Breast epithelium (tissue), 3 donors: Measurements from ENCODE around the gene DHX16.

Source experiments
- POLR2AphosphoS5 ChIP-seq, 3 donors: sonication (generic); formaldehyde crosslinking; IDR thresholded peaks; one replicate each; pipeline ENCODE4 v1.6.1; 2017; ENCODE audit warnings: antibody characterized with exemption in 3 of 3
- TF ChIP-seq, protein P1 (sequence below), 3 donors: fragments of 450-650 bp; IDR thresholded peaks; one replicate each; pipeline ENCODE4 v1.5.1; 2016 to 2017; ENCODE audit warnings: antibody characterized with exemption in 3 of 3, mild to moderate bottlenecking in 3 of 3, moderate library complexity in 3 of 3

DNA sequence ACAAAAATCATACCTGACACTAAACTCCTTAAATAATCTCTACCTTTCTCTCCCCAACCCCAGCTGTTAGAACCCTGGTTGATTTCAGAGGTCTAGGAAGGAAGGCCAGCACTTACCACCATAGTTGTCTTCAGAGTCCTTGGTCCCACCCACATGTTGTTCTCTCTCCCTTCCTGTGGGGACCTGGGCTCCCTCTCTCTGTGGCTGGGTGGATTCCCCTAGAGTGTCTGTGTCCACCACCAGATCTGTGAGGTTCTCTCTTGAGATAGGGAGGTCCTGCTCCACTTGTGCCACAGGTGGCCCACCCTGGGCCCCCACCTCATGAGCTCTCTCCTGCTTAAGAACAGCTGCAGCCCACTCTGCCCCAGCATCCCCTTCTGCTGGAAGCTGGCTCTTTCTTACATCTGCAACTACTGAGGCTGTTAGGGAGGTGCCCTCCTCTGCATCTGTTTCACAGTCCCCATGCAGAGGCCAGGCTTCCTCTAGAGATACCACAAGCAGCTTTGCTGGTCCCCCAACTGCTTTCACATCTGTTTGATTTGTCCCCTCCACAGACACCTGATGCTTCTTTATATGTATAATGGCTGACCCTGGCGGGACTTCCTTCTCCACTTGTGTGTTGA lies 39.1 kb upstream of the DHX16 start:
- no peak for TF ChIP-seq POLR2AphosphoS5 (IDR thresholded peaks at IDR 0.05)
- TF ChIP-seq, protein P1, sequence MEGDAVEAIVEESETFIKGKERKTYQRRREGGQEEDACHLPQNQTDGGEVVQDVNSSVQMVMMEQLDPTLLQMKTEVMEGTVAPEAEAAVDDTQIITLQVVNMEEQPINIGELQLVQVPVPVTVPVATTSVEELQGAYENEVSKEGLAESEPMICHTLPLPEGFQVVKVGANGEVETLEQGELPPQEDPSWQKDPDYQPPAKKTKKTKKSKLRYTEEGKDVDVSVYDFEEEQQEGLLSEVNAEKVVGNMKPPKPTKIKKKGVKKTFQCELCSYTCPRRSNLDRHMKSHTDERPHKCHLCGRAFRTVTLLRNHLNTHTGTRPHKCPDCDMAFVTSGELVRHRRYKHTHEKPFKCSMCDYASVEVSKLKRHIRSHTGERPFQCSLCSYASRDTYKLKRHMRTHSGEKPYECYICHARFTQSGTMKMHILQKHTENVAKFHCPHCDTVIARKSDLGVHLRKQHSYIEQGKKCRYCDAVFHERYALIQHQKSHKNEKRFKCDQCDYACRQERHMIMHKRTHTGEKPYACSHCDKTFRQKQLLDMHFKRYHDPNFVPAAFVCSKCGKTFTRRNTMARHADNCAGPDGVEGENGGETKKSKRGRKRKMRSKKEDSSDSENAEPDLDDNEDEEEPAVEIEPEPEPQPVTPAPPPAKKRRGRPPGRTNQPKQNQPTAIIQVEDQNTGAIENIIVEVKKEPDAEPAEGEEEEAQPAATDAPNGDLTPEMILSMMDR (IDR thresholded peaks at IDR 0.05): no peak
